Measurements from ENCODE around the gene ACOT12.

ACOT12 gene

DNA sequence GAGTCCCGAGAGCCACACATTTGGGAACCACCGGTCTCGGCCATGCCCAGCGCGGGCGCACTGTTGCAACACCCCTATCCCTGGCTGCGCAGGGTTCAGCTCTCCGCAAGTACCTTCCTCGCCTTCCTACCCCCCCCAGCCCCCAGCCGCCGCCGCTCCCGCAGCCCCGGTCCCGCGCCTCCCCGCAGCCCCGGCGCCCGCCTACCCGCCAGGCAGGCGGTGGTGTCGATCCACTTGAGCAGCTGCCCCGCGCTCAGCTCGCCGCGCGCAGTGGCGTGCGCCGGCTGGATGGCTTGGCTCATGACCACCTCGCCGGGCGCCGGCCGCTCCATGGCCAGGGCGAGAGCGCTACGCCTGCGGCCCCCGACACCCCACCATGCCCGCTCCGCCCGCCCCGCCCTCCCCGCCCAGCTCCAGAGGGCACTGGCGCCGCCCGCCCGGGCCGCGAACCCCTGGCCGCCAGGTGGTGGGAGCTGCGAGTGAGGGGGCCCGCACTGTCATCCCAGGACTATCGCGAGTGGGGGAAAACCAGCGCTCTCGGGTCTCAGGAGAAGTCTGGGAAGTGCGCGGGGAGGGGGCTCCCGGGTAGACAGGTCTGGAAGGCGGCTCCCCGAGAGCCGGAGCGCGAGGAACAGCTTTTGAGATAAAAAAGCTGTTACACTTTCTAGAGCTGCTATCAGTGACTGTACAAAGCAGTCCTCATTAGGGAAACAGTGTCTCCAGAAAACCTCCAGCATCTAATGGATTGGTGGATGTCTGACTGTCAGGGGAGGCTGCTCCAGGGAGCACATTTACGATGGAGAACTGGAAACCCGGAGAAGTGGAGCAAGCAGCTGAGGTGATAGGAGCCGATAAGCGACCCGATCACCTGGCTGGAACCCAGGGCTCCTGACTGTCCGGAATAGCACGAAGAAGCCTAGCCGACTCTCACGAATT, at the start of gene ACOT12:
Gene ACOT12 (minus strand): TSS at position 352 of the 936 bp plus-strand sequence. CDS start 20 bp downstream, at position 332.
- Histone ChIP-seq H3K4me1 (ENCODE audit: control insufficient read depth in 2 of 2, insufficient read depth in 2 of 2, low read length in 2 of 2) (no peaks in the 10 kb centered on the region), H3K36me3 (ENCODE audit: control insufficient read depth in 2 of 2, insufficient read depth in 2 of 2, low read length in 2 of 2) (no peaks in the 10 kb centered on the region), H3K27ac (ENCODE audit: low read depth in 2 of 2, low read length in 2 of 2) (no peak within 1 kb of the TSS), H3K4me3 (ENCODE audit: low read length in 2 of 2) (peak within 1 kb of the TSS in 1 of 2 donors; percentile 22), H3K27me3 (ENCODE audit: control insufficient read depth in 2 of 2, insufficient read depth in 2 of 2, low read length in 2 of 2) (peaks cover 14 to 19% of the 10 kb centered on the region in 2 donors), H3K9ac (ENCODE audit: low read depth in 1 of 2, low read length in 2 of 2) (no peak within 1 kb of the TSS), H3K9me3 (ENCODE audit: control insufficient read depth in 2 of 2, low read length in 2 of 2) (peaks cover 0 to 6% of the 10 kb centered on the region in 2 donors)

DNA sequence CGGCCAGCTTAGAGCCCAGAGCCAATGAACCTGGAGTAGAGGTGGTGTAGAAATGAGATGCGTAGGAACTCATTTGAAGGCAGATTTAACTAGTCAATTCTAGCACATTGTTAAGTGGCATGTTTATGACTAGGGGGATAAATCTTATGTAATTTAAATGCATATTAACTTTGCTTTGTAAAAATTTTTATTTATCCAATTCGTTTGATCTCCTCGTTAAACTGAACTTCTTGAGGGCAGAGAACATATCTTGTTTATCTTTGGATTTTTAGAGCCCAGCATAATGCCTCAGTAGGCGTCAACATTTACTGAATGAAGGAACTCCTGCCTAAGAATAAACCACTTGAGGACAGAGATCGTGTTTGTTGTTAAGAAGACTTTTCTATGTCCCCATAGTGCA, 41.1 kb upstream of the ACOT12 start:
- Histone ChIP-seq H3K9me3 (ENCODE audit: control insufficient read depth in 2 of 2, low read length in 2 of 2) (no peaks in the 10 kb centered on the region), H3K4me1 (ENCODE audit: control insufficient read depth in 2 of 2, insufficient read depth in 2 of 2, low read length in 2 of 2) (no peaks in the 10 kb centered on the region), H3K9ac (ENCODE audit: low read depth in 1 of 2, low read length in 2 of 2) (no peak overlapping the region), H3K36me3 (ENCODE audit: control insufficient read depth in 2 of 2, insufficient read depth in 2 of 2, low read length in 2 of 2) (no peaks in the 10 kb centered on the region), H3K27me3 (ENCODE audit: control insufficient read depth in 2 of 2, insufficient read depth in 2 of 2, low read length in 2 of 2) (no peaks in the 10 kb centered on the region), H3K4me3 (ENCODE audit: low read length in 2 of 2) (no peak overlapping the region), H3K27ac (ENCODE audit: low read depth in 2 of 2, low read length in 2 of 2) (no peak overlapping the region)

DNA sequence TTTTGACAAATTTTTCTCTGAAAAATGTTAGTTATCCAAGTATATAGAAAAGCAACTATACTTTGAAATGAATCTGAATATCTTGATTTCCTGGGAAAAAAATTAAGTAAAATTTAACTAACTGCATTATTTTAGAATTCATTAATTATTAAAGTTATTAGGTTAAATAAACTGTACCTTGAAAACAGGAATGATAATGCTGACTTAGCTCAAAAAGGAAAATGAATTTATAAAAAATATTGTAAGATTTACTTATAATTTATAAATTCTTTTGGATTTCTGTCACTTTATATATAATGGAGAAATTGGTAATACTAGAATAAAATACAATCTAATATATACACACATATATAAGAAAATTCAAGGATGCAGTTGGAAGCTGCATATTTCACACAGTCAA, 36.1 kb upstream of the ACOT12 start:
- H3K4me3 ChIP-seq (ENCODE audit: low read length in 2 of 2), result no peak overlapping the region
- H3K27ac ChIP-seq (ENCODE audit: low read depth in 2 of 2, low read length in 2 of 2), result no peak overlapping the region
- no peak overlapping the region for H3K9ac ChIP-seq (ENCODE audit: low read depth in 1 of 2, low read length in 2 of 2)
- no peaks in the 10 kb centered on the region for H3K4me1 ChIP-seq (ENCODE audit: control insufficient read depth in 2 of 2, insufficient read depth in 2 of 2, low read length in 2 of 2)
- H3K27me3 ChIP-seq (ENCODE audit: control insufficient read depth in 2 of 2, insufficient read depth in 2 of 2, low read length in 2 of 2), result no peaks in the 10 kb centered on the region
- no peaks in the 10 kb centered on the region for H3K9me3 ChIP-seq (ENCODE audit: control insufficient read depth in 2 of 2, low read length in 2 of 2)
- H3K36me3 ChIP-seq (ENCODE audit: control insufficient read depth in 2 of 2, insufficient read depth in 2 of 2, low read length in 2 of 2), result no peaks in the 10 kb centered on the region

DNA sequence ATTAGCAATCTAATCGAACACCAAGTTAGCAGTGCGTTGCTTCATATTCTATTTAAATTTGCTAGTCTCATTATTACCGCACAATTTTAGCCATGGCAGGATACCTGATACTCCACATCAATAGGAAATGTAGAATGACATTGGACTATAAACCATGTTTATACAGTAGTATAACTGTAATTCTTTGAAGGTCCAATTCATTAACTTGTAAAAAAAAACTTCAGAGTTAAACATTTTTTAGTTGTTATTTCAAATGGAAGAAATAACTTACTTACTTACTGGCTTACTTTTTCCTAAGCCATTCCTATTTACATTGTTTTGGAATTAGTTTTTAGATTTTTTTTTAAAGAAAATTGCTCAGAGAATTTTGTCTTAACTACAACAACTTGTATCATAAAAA, 35.4 kb upstream of the ACOT12 start:
- Histone ChIP-seq H3K9ac (ENCODE audit: low read depth in 1 of 2, low read length in 2 of 2) (no peak overlapping the region), H3K36me3 (ENCODE audit: control insufficient read depth in 2 of 2, insufficient read depth in 2 of 2, low read length in 2 of 2) (no peaks in the 10 kb centered on the region)

DNA sequence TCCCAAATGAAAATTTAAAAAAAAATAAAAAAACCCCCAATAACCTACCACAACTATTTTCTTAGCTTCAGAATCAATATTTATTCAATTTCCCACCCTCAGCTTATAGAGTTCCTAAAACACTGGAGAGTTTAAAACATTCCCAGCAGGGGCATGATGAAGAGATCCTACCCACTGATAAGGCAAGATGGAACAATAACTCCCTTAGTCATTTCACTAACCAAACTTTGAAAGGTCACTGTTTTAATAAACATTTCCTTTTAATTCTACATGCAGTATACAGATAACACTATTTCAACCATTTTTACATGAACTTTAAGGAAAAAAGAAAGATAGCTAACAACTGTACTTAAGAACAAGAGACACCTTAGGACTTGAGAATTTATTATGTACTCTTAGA, 34.9 kb upstream of the ACOT12 start:
- no peak overlapping the region for H3K4me3 ChIP-seq (ENCODE audit: low read length in 2 of 2)
- no peaks in the 10 kb centered on the region for H3K27me3 ChIP-seq (ENCODE audit: control insufficient read depth in 2 of 2, insufficient read depth in 2 of 2, low read length in 2 of 2)
- no peak overlapping the region for H3K9ac ChIP-seq (ENCODE audit: low read depth in 1 of 2, low read length in 2 of 2)
- no peaks in the 10 kb centered on the region for H3K36me3 ChIP-seq (ENCODE audit: control insufficient read depth in 2 of 2, insufficient read depth in 2 of 2, low read length in 2 of 2)
- H3K9me3 ChIP-seq (ENCODE audit: control insufficient read depth in 2 of 2, low read length in 2 of 2), result no peaks in the 10 kb centered on the region
- no peak overlapping the region for H3K27ac ChIP-seq (ENCODE audit: low read depth in 2 of 2, low read length in 2 of 2)
- no peaks in the 10 kb centered on the region for H3K4me1 ChIP-seq (ENCODE audit: control insufficient read depth in 2 of 2, insufficient read depth in 2 of 2, low read length in 2 of 2)

More for the DNA sequence above, 35.4 kb upstream of the ACOT12 start:
- Histone ChIP-seq H3K4me1 (ENCODE audit: control insufficient read depth in 2 of 2, insufficient read depth in 2 of 2, low read length in 2 of 2) (no peaks in the 10 kb centered on the region), H3K27ac (ENCODE audit: low read depth in 2 of 2, low read length in 2 of 2) (no peak overlapping the region), H3K4me3 (ENCODE audit: low read length in 2 of 2) (no peak overlapping the region), H3K9me3 (ENCODE audit: control insufficient read depth in 2 of 2, low read length in 2 of 2) (no peaks in the 10 kb centered on the region), H3K27me3 (ENCODE audit: control insufficient read depth in 2 of 2, insufficient read depth in 2 of 2, low read length in 2 of 2) (no peaks in the 10 kb centered on the region)

DNA sequence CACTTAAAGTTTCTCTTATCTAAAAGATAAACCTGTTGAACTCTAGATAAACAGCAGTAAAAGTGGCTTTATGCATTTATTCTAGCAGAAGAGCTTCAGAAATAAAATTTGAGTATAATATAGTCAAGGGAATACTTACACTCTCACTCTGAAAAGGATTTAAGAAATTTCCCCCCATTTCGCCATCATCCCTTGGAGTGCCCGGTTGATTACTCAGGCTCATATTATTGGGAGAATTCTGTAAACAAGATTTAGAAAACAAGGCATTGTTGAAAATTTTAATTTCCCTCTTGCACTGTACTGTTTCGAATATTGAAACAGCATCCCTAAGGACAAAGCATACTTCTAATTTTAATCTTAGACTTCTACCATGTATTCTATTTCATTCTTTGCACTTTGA, 34.5 kb upstream of the ACOT12 start:
- H3K27ac ChIP-seq (ENCODE audit: low read depth in 2 of 2, low read length in 2 of 2), result no peak overlapping the region
- H3K9me3 ChIP-seq (ENCODE audit: control insufficient read depth in 2 of 2, low read length in 2 of 2), result no peaks in the 10 kb centered on the region
- H3K36me3 ChIP-seq (ENCODE audit: control insufficient read depth in 2 of 2, insufficient read depth in 2 of 2, low read length in 2 of 2), result no peaks in the 10 kb centered on the region
- H3K4me3 ChIP-seq (ENCODE audit: low read length in 2 of 2), result no peak overlapping the region
- no peak overlapping the region for H3K9ac ChIP-seq (ENCODE audit: low read depth in 1 of 2, low read length in 2 of 2)
- H3K4me1 ChIP-seq (ENCODE audit: control insufficient read depth in 2 of 2, insufficient read depth in 2 of 2, low read length in 2 of 2), result no peaks in the 10 kb centered on the region
- H3K27me3 ChIP-seq (ENCODE audit: control insufficient read depth in 2 of 2, insufficient read depth in 2 of 2, low read length in 2 of 2), result no peaks in the 10 kb centered on the region

DNA sequence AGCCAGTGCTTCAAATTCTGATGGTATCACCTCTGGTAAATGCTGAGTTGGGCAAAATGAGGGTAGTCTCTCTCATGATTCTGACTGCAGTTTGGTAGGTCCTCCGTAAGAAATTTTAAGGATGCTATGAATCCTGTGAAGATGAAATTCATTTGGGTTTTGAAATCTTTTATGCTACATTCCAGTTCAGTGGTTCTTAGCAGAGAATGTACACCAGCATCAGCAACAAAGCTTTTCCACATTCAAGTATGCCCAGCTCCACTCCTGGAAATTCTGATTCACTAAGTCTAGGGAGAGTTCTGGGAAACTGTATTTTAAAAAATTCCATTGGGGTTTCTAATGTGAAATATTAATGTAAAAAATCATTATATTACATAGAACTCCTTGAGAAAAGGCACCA, 33.6 kb upstream of the ACOT12 start:
- Histone ChIP-seq H3K27me3 (ENCODE audit: control insufficient read depth in 2 of 2, insufficient read depth in 2 of 2, low read length in 2 of 2) (no peaks in the 10 kb centered on the region), H3K4me3 (ENCODE audit: low read length in 2 of 2) (no peak overlapping the region), H3K27ac (ENCODE audit: low read depth in 2 of 2, low read length in 2 of 2) (no peak overlapping the region), H3K36me3 (ENCODE audit: control insufficient read depth in 2 of 2, insufficient read depth in 2 of 2, low read length in 2 of 2) (no peaks in the 10 kb centered on the region), H3K9me3 (ENCODE audit: control insufficient read depth in 2 of 2, low read length in 2 of 2) (no peaks in the 10 kb centered on the region), H3K9ac (ENCODE audit: low read depth in 1 of 2, low read length in 2 of 2) (no peak overlapping the region), H3K4me1 (ENCODE audit: control insufficient read depth in 2 of 2, insufficient read depth in 2 of 2, low read length in 2 of 2) (no peaks in the 10 kb centered on the region)

DNA sequence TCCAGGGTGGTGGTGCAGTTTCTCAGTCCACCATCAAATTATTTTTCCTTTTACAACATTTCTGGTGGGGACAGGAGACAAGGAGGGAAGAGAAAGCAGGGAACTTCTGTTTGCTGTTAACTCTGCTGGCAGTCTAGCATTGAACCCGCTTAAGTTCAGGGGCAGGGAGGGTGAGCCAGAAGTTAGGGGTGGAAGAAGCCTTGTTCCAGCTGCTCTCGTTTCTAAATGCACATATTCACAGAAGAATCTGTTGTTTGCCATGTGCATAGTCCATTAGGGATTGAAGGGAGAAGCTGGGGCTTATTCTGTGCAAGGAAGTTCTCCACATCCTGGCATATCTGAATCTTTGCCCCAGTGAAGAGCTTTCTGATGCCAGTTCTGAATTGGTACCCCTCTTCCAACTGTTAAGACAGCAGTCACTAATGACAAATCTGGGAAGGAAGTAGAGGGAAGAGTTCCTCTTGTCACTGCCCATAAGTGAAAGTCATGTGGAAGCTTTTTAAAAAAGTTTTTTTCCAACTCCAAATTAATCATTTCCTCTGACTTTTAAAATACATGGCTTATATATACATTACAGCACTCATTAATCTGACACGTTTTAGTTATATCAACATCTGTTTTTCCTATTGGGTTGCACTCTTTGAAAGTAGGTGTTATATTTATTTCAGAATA, 32.6 kb upstream of the ACOT12 start:
- Histone ChIP-seq H3K27ac (ENCODE audit: low read depth in 2 of 2, low read length in 2 of 2) (no peak overlapping the region), H3K27me3 (ENCODE audit: control insufficient read depth in 2 of 2, insufficient read depth in 2 of 2, low read length in 2 of 2) (no peaks in the 10 kb centered on the region), H3K4me3 (ENCODE audit: low read length in 2 of 2) (no peak overlapping the region), H3K9me3 (ENCODE audit: control insufficient read depth in 2 of 2, low read length in 2 of 2) (no peaks in the 10 kb centered on the region), H3K9ac (ENCODE audit: low read depth in 1 of 2, low read length in 2 of 2) (no peak overlapping the region), H3K4me1 (ENCODE audit: control insufficient read depth in 2 of 2, insufficient read depth in 2 of 2, low read length in 2 of 2) (no peaks in the 10 kb centered on the region), H3K36me3 (ENCODE audit: control insufficient read depth in 2 of 2, insufficient read depth in 2 of 2, low read length in 2 of 2) (no peaks in the 10 kb centered on the region)

DNA sequence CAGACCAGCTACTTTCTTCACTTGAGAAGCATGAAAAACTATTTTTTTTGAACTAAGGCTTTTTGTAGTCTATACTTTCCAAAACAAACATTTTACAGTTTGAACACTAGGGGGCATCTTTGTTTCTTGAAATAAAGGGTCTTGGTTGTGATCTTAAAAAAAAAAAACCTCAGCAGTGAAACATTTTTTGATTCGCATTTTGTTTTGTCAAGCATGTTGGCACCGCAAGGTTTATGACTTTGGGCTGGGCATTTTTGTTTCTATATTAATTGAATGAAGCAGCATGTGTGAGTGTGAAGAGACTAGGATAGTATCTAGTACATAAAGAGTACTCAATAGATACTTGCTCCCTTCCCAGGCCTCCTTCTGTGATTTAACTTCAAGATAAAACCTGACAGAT, 31.6 kb upstream of the ACOT12 start:
- H3K9me3 ChIP-seq (ENCODE audit: control insufficient read depth in 2 of 2, low read length in 2 of 2), result no peaks in the 10 kb centered on the region
- H3K4me1 ChIP-seq (ENCODE audit: control insufficient read depth in 2 of 2, insufficient read depth in 2 of 2, low read length in 2 of 2), result no peaks in the 10 kb centered on the region
- H3K9ac ChIP-seq (ENCODE audit: low read depth in 1 of 2, low read length in 2 of 2), result no peak overlapping the region
- no peaks in the 10 kb centered on the region for H3K36me3 ChIP-seq (ENCODE audit: control insufficient read depth in 2 of 2, insufficient read depth in 2 of 2, low read length in 2 of 2)
- H3K4me3 ChIP-seq (ENCODE audit: low read length in 2 of 2), result no peak overlapping the region
- no peak overlapping the region for H3K27ac ChIP-seq (ENCODE audit: low read depth in 2 of 2, low read length in 2 of 2)
- no peaks in the 10 kb centered on the region for H3K27me3 ChIP-seq (ENCODE audit: control insufficient read depth in 2 of 2, insufficient read depth in 2 of 2, low read length in 2 of 2)

DNA sequence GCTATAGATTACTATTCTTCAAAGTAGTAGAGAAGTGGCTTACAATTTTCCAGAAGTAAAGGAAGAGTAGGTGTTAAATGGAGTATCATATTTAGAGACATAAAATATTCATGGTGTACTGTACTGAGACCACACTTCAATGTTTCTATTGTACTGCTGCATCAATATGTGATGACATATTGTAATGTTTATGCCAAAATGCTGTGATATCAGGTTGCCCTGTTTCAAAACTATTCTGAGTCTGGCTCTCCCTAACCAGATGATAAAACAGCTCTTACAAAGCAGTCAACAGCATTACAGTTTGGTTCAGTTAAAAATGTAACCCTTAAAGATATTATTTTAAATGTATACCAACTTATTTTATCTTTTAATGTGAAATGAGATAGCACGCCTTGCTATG, 30.8 kb upstream of the ACOT12 start:
- no peaks in the 10 kb centered on the region for H3K4me1 ChIP-seq (ENCODE audit: control insufficient read depth in 2 of 2, insufficient read depth in 2 of 2, low read length in 2 of 2)
- no peak overlapping the region for H3K9ac ChIP-seq (ENCODE audit: low read depth in 1 of 2, low read length in 2 of 2)
- H3K9me3 ChIP-seq (ENCODE audit: control insufficient read depth in 2 of 2, low read length in 2 of 2), result no peaks in the 10 kb centered on the region
- no peak overlapping the region for H3K27ac ChIP-seq (ENCODE audit: low read depth in 2 of 2, low read length in 2 of 2)
- H3K27me3 ChIP-seq (ENCODE audit: control insufficient read depth in 2 of 2, insufficient read depth in 2 of 2, low read length in 2 of 2), result no peaks in the 10 kb centered on the region
- H3K36me3 ChIP-seq (ENCODE audit: control insufficient read depth in 2 of 2, insufficient read depth in 2 of 2, low read length in 2 of 2), result no peaks in the 10 kb centered on the region
- no peak overlapping the region for H3K4me3 ChIP-seq (ENCODE audit: low read length in 2 of 2)
